GM12865 (cell line): ENCODE results near the gene ZBTB42.

Experiments used
- DNase-seq: peaks from one replicate; pipeline ENCODE4 v3.0.0; 2010; ENCODE audit warnings: low read depth
- H3K4me3 ChIP-seq: 2 replicates; pipeline ENCODE4 v1.5.1; 2011; ENCODE audit warnings: mild to moderate bottlenecking, low read depth, low read length, control low read depth
- CTCF ChIP-seq: IDR thresholded peaks from 2 replicates; pipeline ENCODE4 v1.5.1; 2011; ENCODE audit warnings: low read length, control low read depth, low read depth, inconsistent platforms; ENCODE audit not compliant: insufficient read depth; ENCODE audit errors: missing control alignments

ZBTB42 gene

GRCh38 chr14:104801520-104802393 is 856 bp downstream of the ZBTB42 start:
- TF ChIP-seq CTCF, result no peak
- H3K4me3 ChIP-seq, result peak overlapping the region; percentile 62
- no peak for DNase-seq

GRCh38 chr14:104802394-104803184 is 1.7 kb downstream of the ZBTB42 start:
- H3K4me3 ChIP-seq, result no peak overlapping the region
- DNase-seq, result no peak
- TF ChIP-seq CTCF, result no peak

- no peak for DNase-seq
- no peak for TF ChIP-seq CTCF
- no peak overlapping the region for H3K4me3 ChIP-seq
These were observed 2.5 kb downstream of the ZBTB42 start for GRCh38 chr14:104803280-104803911.

- no peak for TF ChIP-seq CTCF
- no peak for DNase-seq
- H3K4me3 ChIP-seq, result no peak overlapping the region
These were observed 3.1 kb downstream of the ZBTB42 start for GRCh38 chr14:104803912-104804410.

- H3K4me3 ChIP-seq, result no peak overlapping the region
- no peak for DNase-seq
- TF ChIP-seq CTCF, result no peak
These were observed 3.8 kb downstream of the ZBTB42 start for GRCh38 chr14:104804481-104805325.

- DNase-seq, result no peak
- no peak overlapping the region for H3K4me3 ChIP-seq
- no peak for TF ChIP-seq CTCF
These were observed 4.4 kb downstream of the ZBTB42 start for GRCh38 chr14:104805326-104805678.
